Measurements from ENCODE around the gene ATP5ME. TPM values are rescaled to one million over a fixed set of nuclear protein-coding genes. Genes with fewer than 3 reads are reported as not detected.
"Not testable (repeated sequence)": the region's sequence is repeated elsewhere in the genome, so short reads cannot be mapped to it uniquely, and the experiment has no call there.

The ATP5ME gene
- total and polyA plus RNA-seq, 3 donors from 2014 or later = 123 to 299 (median 139) TPM

- intact Hi-C loops (cut with DNase I; ENCODE audit: low total_unique reads) = no loop called here
- DNase-seq = no peak
- Histone ChIP-seq H3K4me1 (no peaks in the 10 kb centered on the region), H3K36me3 (ENCODE audit: low read depth, missing control alignments) (no peaks in the 10 kb centered on the region), H3K9me3 (no peaks in the 10 kb centered on the region), H3K4me3 (no peak overlapping the region), H3K27me3 (no peaks in the 10 kb centered on the region), H3K27ac (no peak overlapping the region)
- 68 to 82% methylated on average over 24 to 32 of the region's 32 CpGs for WGBS, 2 donors
- TF ChIP-seq CTCF (IDR thresholded peaks at IDR 0.05) (no peak), POLR2A (IDR thresholded peaks at IDR 0.05) (no peak)
These were observed 36.4 kb downstream of the ATP5ME start for GRCh38 chr4:637536-638280.

DNA sequence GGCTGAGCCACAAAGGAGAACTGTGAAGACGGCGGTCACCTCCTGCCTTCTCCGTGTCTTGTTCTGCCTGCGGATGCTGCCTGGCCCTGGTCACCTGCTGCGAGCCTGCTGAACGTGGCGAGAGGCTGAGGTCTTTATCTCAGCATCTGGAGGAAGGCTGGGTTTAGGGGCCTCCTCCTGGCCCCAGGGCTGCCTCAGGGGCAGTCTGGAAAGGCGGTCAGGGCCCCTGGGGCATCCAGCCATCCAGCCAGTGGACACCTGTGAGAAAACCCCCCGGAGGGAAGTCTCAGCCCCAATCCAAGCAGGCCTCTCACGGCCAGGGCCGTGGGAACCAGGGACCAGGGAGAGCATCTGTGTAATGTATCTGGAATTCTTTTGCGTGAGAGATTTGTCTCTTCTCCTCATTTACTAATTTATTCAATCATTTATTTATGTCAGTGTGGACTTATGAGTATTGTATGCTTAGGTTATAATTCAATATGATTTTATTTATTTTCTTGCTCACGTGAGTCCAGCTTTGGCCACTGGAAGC, 37.4 kb downstream of the ATP5ME start:
- no peaks in the 10 kb centered on the region for H3K4me1 ChIP-seq
- H3K27ac ChIP-seq = no peak overlapping the region
- no peak overlapping the region for H3K4me3 ChIP-seq
- no peaks in the 10 kb centered on the region for H3K27me3 ChIP-seq
- no peaks in the 10 kb centered on the region for H3K9me3 ChIP-seq
- DNase-seq = no peak
- WGBS, 2 donors = 75 to 85% methylated on average over 6 to 13 of the region's 13 CpGs
- TF ChIP-seq POLR2A (IDR thresholded peaks at IDR 0.05) = no peak
- TF ChIP-seq CTCF (IDR thresholded peaks at IDR 0.05) = no peak
- no peaks in the 10 kb centered on the region for H3K36me3 ChIP-seq (ENCODE audit: low read depth, missing control alignments)
- intact Hi-C loops (cut with DNase I; ENCODE audit: low total_unique reads) = no loop called here

DNA sequence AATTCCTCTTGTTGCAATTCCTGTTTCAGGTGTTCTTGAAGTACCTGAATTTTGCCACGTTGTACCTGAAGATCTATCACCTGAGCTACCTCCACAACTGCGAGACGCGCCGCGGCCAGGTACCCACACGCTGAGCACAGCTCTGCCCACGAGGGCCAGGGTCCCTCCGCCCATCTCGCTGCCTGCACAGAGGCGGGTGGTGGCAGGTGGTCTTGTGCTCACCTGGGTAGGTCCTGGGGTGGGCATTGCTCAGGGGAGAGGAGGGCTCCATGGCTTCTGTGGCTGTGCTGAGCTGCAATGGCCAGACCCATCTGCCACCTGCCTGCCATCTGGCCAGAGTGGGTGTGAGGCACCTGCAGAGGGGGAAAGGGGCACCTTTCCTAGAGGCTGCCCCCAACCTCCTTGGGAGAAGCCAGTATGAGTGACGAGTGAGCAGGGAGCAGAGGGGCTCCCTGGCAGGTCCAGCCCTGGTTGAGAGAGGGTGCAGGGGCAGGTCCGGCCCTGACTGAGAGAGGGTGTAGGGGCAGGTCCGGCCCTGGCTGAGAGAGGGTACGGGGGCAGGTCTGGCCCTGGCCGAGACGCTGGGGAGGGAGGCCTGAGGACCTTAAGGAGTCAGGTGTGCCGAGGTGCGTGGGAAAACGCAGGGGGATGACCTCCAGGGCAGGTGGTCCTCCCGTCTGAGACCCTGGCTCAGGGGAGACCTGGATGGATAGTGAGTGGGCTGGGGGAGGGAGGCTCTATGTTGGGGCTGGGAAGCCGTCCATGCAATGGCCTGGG, 38.0 kb downstream of the ATP5ME start:
- Histone ChIP-seq H3K27ac (no peak overlapping the region), H3K4me1 (no peaks in the 10 kb centered on the region), H3K27me3 (no peaks in the 10 kb centered on the region), H3K9me3 (no peaks in the 10 kb centered on the region), H3K4me3 (no peak overlapping the region), H3K36me3 (ENCODE audit: low read depth, missing control alignments) (no peaks in the 10 kb centered on the region)
- no peak for DNase-seq
- no peak for TF ChIP-seq POLR2A (IDR thresholded peaks at IDR 0.05)
- no peak for TF ChIP-seq CTCF (IDR thresholded peaks at IDR 0.05)
- intact Hi-C loops (cut with DNase I; ENCODE audit: low total_unique reads) = no loop called here
- 82 to 83% methylated on average over 20 to 22 of the region's 22 CpGs for WGBS, 2 donors

DNA sequence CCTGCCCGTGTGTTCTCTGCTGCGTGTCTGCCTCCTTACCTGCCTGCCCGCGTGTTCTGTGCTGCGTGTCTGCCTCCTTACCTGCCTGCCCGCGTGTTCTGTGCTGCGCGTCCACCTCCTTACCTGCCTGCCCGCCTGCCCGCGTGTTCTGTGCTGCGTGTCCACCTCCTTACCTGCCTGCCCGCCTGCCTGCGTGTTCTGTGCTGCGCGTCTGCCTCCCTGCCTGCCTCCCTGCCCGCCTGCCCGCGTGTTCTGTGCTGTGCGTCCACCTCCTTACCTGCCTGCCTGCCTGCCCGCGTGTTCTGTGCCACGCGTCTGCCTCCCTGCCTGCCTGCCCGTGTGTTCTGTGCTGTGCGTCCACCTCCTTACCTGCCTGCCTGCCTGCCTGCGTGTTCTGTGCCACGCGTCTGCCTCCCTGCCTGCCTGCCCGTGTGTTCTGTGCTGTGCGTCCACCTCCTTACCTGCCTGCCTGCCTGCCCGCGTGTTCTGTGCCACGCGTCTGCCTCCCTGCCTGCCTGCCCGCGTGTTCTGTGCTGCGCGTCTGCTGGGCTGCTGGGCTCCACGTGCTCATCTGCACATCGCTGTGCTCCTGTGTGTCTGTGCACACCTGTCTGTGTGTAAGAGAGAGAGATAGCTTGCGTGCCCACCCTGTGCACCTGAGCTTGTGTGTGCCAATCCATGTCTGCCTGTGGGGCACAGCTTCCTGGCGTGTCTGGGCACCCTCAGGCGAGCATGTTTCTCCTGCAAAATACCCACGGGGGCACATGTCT, 38.8 kb downstream of the ATP5ME start:
- H3K36me3 ChIP-seq (ENCODE audit: low read depth, missing control alignments); H3K4me1 ChIP-seq; H3K9me3 ChIP-seq; intact Hi-C loops (cut with DNase I; ENCODE audit: low total_unique reads); H3K4me3 ChIP-seq; H3K27ac ChIP-seq; H3K27me3 ChIP-seq; DNase-seq: not testable (repeated sequence)
- WGBS, 2 donors = 90 to 92% methylated on average over 44 to 46 of the region's 46 CpGs

- Histone ChIP-seq H3K9me3 (no peaks in the 10 kb centered on the region), H3K27ac (no peak overlapping the region), H3K36me3 (ENCODE audit: low read depth, missing control alignments) (no peaks in the 10 kb centered on the region), H3K4me3 (no peak overlapping the region), H3K4me1 (no peaks in the 10 kb centered on the region), H3K27me3 (no peaks in the 10 kb centered on the region)
- no peak for DNase-seq
- 86 to 89% methylated on average over 16 to 23 of the region's 23 CpGs for WGBS, 2 donors
- no peak for TF ChIP-seq POLR2A (IDR thresholded peaks at IDR 0.05)
- intact Hi-C loops (cut with DNase I; ENCODE audit: low total_unique reads) = no loop called here
These were observed 39.5 kb downstream of the ATP5ME start for GRCh38 chr4:634599-634985.
